K562 (cell line): ENCODE data around the gene GPC3. TPM values are rescaled to one million over a fixed set of nuclear protein-coding genes. Genes with fewer than 3 reads are reported as not detected.

Experiments
- ATAC-seq: fragments of 200-7000 bp; cut with Tn5 transposase; 3 replicates; pipeline ENCODE4 v1.9.1; 2020; ENCODE audit warnings: moderate library complexity
- BruUV-seq: library from RNA; stranded (reverse); fragments of 400-500 nt; replicated peaks from 2 replicates; lab custom pipeline; 2021; lab: Mats Ljungman, UMichigan
- CTCF ChIA-PET: fragments of 300-600 bp; formaldehyde crosslinking; extraction: SDS; loops from one replicate; lab custom pipeline; 2021; ENCODE audit warnings: low intra/inter-chr PET ratio; lab: Yijun Ruan, JAX
- POLR2A ChIA-PET: fragments of 300-600, 350-650 bp; sonication (Branson Sonifier 250); formaldehyde crosslinking; extraction: SDS; loops from one replicate; lab custom pipeline; 2021; ENCODE audit warnings: antibody characterized with exemption, inconsistent platforms; lab: Yijun Ruan, JAX
- DNase-seq, 4 experiments: peaks; one replicate each; pipeline versions ENCODE4 v3.0.0 to v3.0.0-alpha.2; 2011 to 2018; ENCODE audit warnings: low spot score in 3 of 4, mixed read lengths in 3 of 4; ENCODE audit errors: extremely low read depth in 1 of 4
- FAIRE-seq: peaks from 2 replicates; lab custom pipeline; 2011; peaks lifted over from hg19 to GRCh38; lab: Jason Lieb, UNC
- H2AFZ ChIP-seq: 2 replicates; pipeline ENCODE4 v1.6.0; 2011; ENCODE audit warnings: low read depth, low read length, control low read depth, inconsistent platforms
- H3K27ac ChIP-seq: fragments of 200-600 bp; 3 replicates; pipeline ENCODE4 v1.8.0; 2011; ENCODE audit warnings: low read depth, mild to moderate bottlenecking, control low read depth, inconsistent platforms, low read length, moderate library complexity, mixed read lengths; ENCODE audit errors: extremely low read depth
- H3K27me3 ChIP-seq, 2 experiments: fragments of 300-600 bp in 1 of 2; 2 replicates in 1 of 2; 3 replicates in 1 of 2; pipeline versions ENCODE4 v1.6.0 to v1.8.0; 2011; ENCODE audit warnings: inconsistent platforms in 2 of 2, low read length in 2 of 2, mild to moderate bottlenecking in 1 of 2, mixed read lengths in 1 of 2, moderate library complexity in 1 of 2; ENCODE audit not compliant: control insufficient read depth in 2 of 2, insufficient read depth in 2 of 2
- H3K36me3 ChIP-seq: fragments of 300-600 bp; 3 replicates; pipeline ENCODE4 v1.8.0; 2011; ENCODE audit warnings: mild to moderate bottlenecking, low read length, inconsistent platforms; ENCODE audit not compliant: control insufficient read depth, insufficient read depth
- H3K4me1 ChIP-seq, 2 experiments: fragments of 200-600 bp in 1 of 2; replicated peaks in 1 of 2; 2 replicates in 1 of 2; 3 replicates in 1 of 2; pipeline versions ENCODE4 v1.5.1 to v1.8.0; 2011; ENCODE audit warnings: inconsistent platforms in 2 of 2, low read length in 2 of 2, mild to moderate bottlenecking in 1 of 2, mixed read lengths in 1 of 2, moderate library complexity in 1 of 2; ENCODE audit not compliant: control insufficient read depth in 2 of 2, insufficient read depth in 2 of 2
- H3K4me2 ChIP-seq: 2 replicates; pipeline ENCODE4 v1.6.1; 2011; ENCODE audit warnings: low read length, control low read depth, inconsistent platforms, mixed read lengths; ENCODE audit not compliant: insufficient read depth
- H3K4me3 ChIP-seq: fragments of 200-600 bp; sonication (generic), shearing (Covaris generic); 2 replicates; pipeline ENCODE4 v1.5.1; 2016; ENCODE audit warnings: control low read depth, inconsistent platforms
- H3K79me2 ChIP-seq: fragments of 200-600 bp; 3 replicates; pipeline ENCODE4 v1.8.0; 2011; ENCODE audit warnings: low read length, inconsistent platforms; ENCODE audit not compliant: control insufficient read depth, insufficient read depth
- H3K9ac ChIP-seq, 2 experiments: 2 replicates each; pipeline versions ENCODE4 v1.6.0 to v1.6.1; 2011; ENCODE audit warnings: low read depth in 2 of 2, low read length in 2 of 2, control low read depth in 1 of 2, inconsistent platforms in 1 of 2, mild to moderate bottlenecking in 1 of 2, mixed read lengths in 1 of 2; ENCODE audit not compliant: insufficient read depth in 1 of 2
- H3K9me1 ChIP-seq: one replicate; pipeline ENCODE4 v1.6.0; 2011; ENCODE audit warnings: inconsistent platforms, mild to moderate bottlenecking, low read length, moderate library complexity; ENCODE audit not compliant: control insufficient read depth, insufficient read depth
- H3K9me3 ChIP-seq: replicated peaks from 2 replicates; pipeline ENCODE4 v1.5.1; 2011; ENCODE audit warnings: low read depth, low read length, inconsistent platforms; ENCODE audit not compliant: control insufficient read depth, insufficient read depth
- H4K20me1 ChIP-seq: replicated peaks from 2 replicates; pipeline ENCODE4 v1.6.1; 2011; ENCODE audit warnings: low read length, inconsistent platforms, mixed read lengths; ENCODE audit not compliant: control insufficient read depth, insufficient read depth
- E2F6 ChIP-seq, 2 experiments: IDR thresholded peaks; 2 replicates each; pipeline ENCODE4 v1.6.1; 2011; ENCODE audit warnings: borderline replicate concordance in 1 of 2, control low read depth in 1 of 2, low read depth in 1 of 2, low read length in 1 of 2, mild to moderate bottlenecking in 1 of 2, mixed read lengths in 1 of 2, moderate library complexity in 1 of 2; ENCODE audit not compliant: insufficient read depth in 1 of 2, insufficient read length in 1 of 2, poor library complexity in 1 of 2, severe bottlenecking in 1 of 2; ENCODE audit errors: extremely low read depth in 1 of 2
- FUS ChIP-seq: fragments of 200-400 bp; formaldehyde crosslinking; optimal IDR thresholded peaks from 2 replicates; pipeline ENCODE3; 2017; ENCODE audit warnings: low read depth, low read length
- GATA2 ChIP-seq: sonication (generic); formaldehyde crosslinking; IDR thresholded peaks from 2 replicates; pipeline ENCODE4 v1.4.0; 2020; ENCODE audit warnings: mild to moderate bottlenecking, missing genetic modification reagents
- GTF2F1 ChIP-seq: IDR thresholded peaks from 2 replicates; pipeline ENCODE4 v1.6.1; 2011; ENCODE audit warnings: low read depth, low read length, improper control_type of control experiment
- HDAC2 ChIP-seq: fragments of 450-650 bp; IDR thresholded peaks from 2 replicates; pipeline ENCODE4 v1.6.1; 2016; ENCODE audit warnings: mild to moderate bottlenecking
- NONO ChIP-seq, 2 experiments: fragments of 200-400 bp in 1 of 2; fragments of 450-650 bp in 1 of 2; formaldehyde crosslinking in 1 of 2; IDR thresholded peaks; 2 replicates each; pipeline ENCODE4 v1.6.1; 2017; ENCODE audit warnings: low read depth in 2 of 2, mild to moderate bottlenecking in 2 of 2, moderate library complexity in 2 of 2, low read length in 1 of 2
- POLR2G ChIP-seq: fragments of 200-400 bp; formaldehyde crosslinking; IDR thresholded peaks from 2 replicates; pipeline ENCODE4 v1.6.1; 2017; ENCODE audit warnings: low read depth, mild to moderate bottlenecking, antibody characterized with exemption, low read length, moderate library complexity
- POLR3A ChIP-seq: IDR thresholded peaks from 2 replicates; pipeline ENCODE4 v1.6.1; 2011; ENCODE audit warnings: borderline replicate concordance, mild to moderate bottlenecking, moderate library complexity; ENCODE audit not compliant: insufficient read length, insufficient read depth; ENCODE audit errors: extremely low read depth
- SAFB ChIP-seq: fragments of 200-400 bp; formaldehyde crosslinking; IDR thresholded peaks from 2 replicates; pipeline ENCODE4 v1.6.1; 2017; ENCODE audit warnings: low read depth, low read length, borderline replicate concordance
- TRIM24 ChIP-seq, 2 experiments: fragments of 450-650 bp; IDR thresholded peaks; 2 replicates each; pipeline ENCODE4 v1.6.1; 2016
- XRCC4 ChIP-seq: IDR thresholded peaks from one replicate; pipeline ENCODE4 v1.6.1; 2011; ENCODE audit not compliant: insufficient read depth, insufficient read length; ENCODE audit errors: extremely low read depth
- ZC3H11A ChIP-seq: IDR thresholded peaks from 2 replicates; pipeline ENCODE4 v1.6.1; 2012; ENCODE audit warnings: low read depth, low read length, improper control_type of control experiment
- ZNF24 ChIP-seq: fragments of 450-650 bp; IDR thresholded peaks from 2 replicates; pipeline ENCODE4 v1.6.1; 2016
- ZNF778 ChIP-seq: fragments of 450-650 bp; formaldehyde crosslinking; IDR thresholded peaks from 2 replicates; pipeline ENCODE4 v1.4.0; 2020; ENCODE audit warnings: mild to moderate bottlenecking, moderate library complexity
- WGBS: fragments of 100-300 bp; shearing (Covaris generic); methylation state at CpG from one replicate; pipeline ENCODE4 v1.1.6; 2016; ENCODE audit warnings: low coverage, mixed read lengths; ENCODE audit not compliant: insufficient coverage; ENCODE audit errors: missing lambda C conversion rate; 5-methylcytosine and 5-hydroxymethylcytosine counted together
- in situ Hi-C: fragments of 300-500 bp; cut with MboI; formaldehyde crosslinking; loops from 4 replicates; pipeline ENCODE4 v1.15.0; 2018; ENCODE audit warnings: inconsistent platforms, mixed read lengths
- intact Hi-C: fragments of 100-400 bp; cut with micrococcal nuclease; formaldehyde crosslinking; loops from 2 replicates; pipeline ENCODE4 v1.14.2; 2022
- polyA plus RNA-seq, 8 experiments: library from polyadenylated mRNA; depleted of rRNA in 4 of 8; stranded (reverse) in 5 of 8; unstranded in 3 of 8; fragments of >200 nt; fragmentation: Nextera tagmentation in 2 of 8; fragmentation: Illumina TruSeq in 1 of 8; extraction: Ambion mirVana in 2 of 8; extraction: Trizol in 1 of 8; gene quantifications; 2 replicates each; pipeline versions ENCODE4 v1.2.1 to v1.2.3, GENCODE V29; 2011 to 2014; ENCODE audit warnings: inconsistent platforms in 1 of 8, missing spikeins in 1 of 8
- total RNA-seq, 7 experiments: library from RNA; depleted of rRNA in 6 of 7; stranded (reverse); fragments of >200 nt in 6 of 7; fragmentation: Illumina TruSeq in 2 of 7; extraction: Trizol in 2 of 7; gene quantifications; 2 replicates each; pipeline versions ENCODE4 v1.2.1 to v1.2.3, GENCODE V29; 2011 to 2021; ENCODE audit warnings: low replicate concordance in 1 of 7
- TF ChIP-seq, protein P1 (sequence below): sonication (generic); formaldehyde crosslinking; IDR thresholded peaks from 2 replicates; pipeline ENCODE4 v1.8.0; 2022; ENCODE audit warnings: mild to moderate bottlenecking, missing genetic modification reagents, borderline replicate concordance

GPC3 gene
- total and polyA plus RNA-seq, 9 of the 15 experiments (the other 6 are each of a cell fraction or from before 2014, with no cell fraction given) = 0.42 TPM; not detected in 8

- no peaks in the 10 kb centered on the region for H3K9me1 ChIP-seq
- ATAC-seq = no peak
Measured at GRCh38 chrX:133587071-133587470, 398.3 kb downstream of the GPC3 start.

More at GRCh38 chrX:133587071-133587470, 398.3 kb downstream of the GPC3 start:
- Histone ChIP-seq H3K9me3 (no peaks in the 10 kb centered on the region), H3K27me3 (no peaks in the 10 kb centered on the region), H2AFZ (no peak overlapping the region), H3K9ac (no peak overlapping the region), H3K27ac (no peak overlapping the region), H3K4me3 (no peak overlapping the region), H3K36me3 (no peaks in the 10 kb centered on the region), H3K79me2 (no peaks in the 10 kb centered on the region), H3K4me2 (no peak overlapping the region), H3K4me1 (no peaks in the 10 kb centered on the region), H4K20me1 (no peaks in the 10 kb centered on the region)
- in situ Hi-C loops = no loop called here
- 0% methylated on average over 3 of the region's 4 CpGs for WGBS
- no peak for FAIRE-seq
- TF ChIP-seq ZC3H11A (no peak), SAFB (no peak), POLR2G (no peak), NONO (IDR thresholded peaks at IDR 0.05; ENCODE audit: low read depth in 2 of 2, low read length in 1 of 2) (no peak), E2F6 (IDR thresholded peaks at IDR 0.05; ENCODE audit: borderline replicate concordance in 1 of 2, extremely low read depth in 1 of 2, insufficient read depth in 1 of 2, insufficient read length in 1 of 2, low read depth in 1 of 2, low read length in 1 of 2, poor library complexity in 1 of 2, severe bottlenecking in 1 of 2) (no peak), GATA2 (no peak), ZNF778 (no peak), TRIM24 (IDR thresholded peaks at IDR 0.05) (no peak), FUS (no peak), HDAC2 (no peak), XRCC4 (no peak), ZNF24 (no peak), POLR3A (no peak), GTF2F1 (no peak)
- TF ChIP-seq, protein P1, sequence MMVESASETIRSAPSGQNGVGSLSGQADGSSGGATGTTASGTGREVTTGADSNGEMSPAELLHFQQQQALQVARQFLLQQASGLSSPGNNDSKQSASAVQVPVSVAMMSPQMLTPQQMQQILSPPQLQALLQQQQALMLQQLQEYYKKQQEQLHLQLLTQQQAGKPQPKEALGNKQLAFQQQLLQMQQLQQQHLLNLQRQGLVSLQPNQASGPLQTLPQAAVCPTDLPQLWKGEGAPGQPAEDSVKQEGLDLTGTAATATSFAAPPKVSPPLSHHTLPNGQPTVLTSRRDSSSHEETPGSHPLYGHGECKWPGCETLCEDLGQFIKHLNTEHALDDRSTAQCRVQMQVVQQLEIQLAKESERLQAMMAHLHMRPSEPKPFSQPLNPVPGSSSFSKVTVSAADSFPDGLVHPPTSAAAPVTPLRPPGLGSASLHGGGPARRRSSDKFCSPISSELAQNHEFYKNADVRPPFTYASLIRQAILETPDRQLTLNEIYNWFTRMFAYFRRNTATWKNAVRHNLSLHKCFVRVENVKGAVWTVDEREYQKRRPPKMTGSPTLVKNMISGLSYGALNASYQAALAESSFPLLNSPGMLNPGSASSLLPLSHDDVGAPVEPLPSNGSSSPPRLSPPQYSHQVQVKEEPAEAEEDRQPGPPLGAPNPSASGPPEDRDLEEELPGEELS = no peak
- intact Hi-C loops = no loop called here
- CTCF ChIA-PET = no interaction called here
- POLR2A ChIA-PET = interaction anchor here (0.7 kb wide), 1 partner anchor 1457 kb away, joined by 4 read pairs; no protein-coding TSS in a partner anchor
- no peak for DNase-seq
- no TSS peak for BruUV-seq
